Lower leg skin (tissue), 4 donors: ENCODE data around the gene TTF2. TPM values are rescaled to one million over a fixed set of nuclear protein-coding genes. Genes with fewer than 3 reads are reported as not detected.

Source experiments
- DNase-seq, 2 donors: peaks; one replicate each; pipeline ENCODE4 v3.0.0-alpha.2; 2019; ENCODE audit warnings: low spot score in 2 of 2
- H3K4me3 ChIP-seq: fragments of 200-600 bp; sonication (generic); 2 replicates; pipeline ENCODE4 v1.5.1; 2017; ENCODE audit warnings: mild to moderate bottlenecking, low read depth; ENCODE audit not compliant: poor library complexity, severe bottlenecking
- CTCF ChIP-seq, 3 donors: fragments of 450-650 bp; IDR thresholded peaks; one replicate each; pipeline ENCODE4 v1.5.1; 2016; ENCODE audit warnings: antibody characterized with exemption in 3 of 3, mild to moderate bottlenecking in 3 of 3, moderate library complexity in 2 of 3
- POLR2A ChIP-seq, 2 donors: fragments of 450-650 bp; IDR thresholded peaks; one replicate each; pipeline ENCODE4 v1.6.1; 2016 to 2017; ENCODE audit warnings: antibody characterized with exemption in 2 of 2, mild to moderate bottlenecking in 1 of 2, moderate library complexity in 1 of 2
- WGBS, 2 donors: methylation state at CpG; one replicate each; pipeline ENCODE4 v1.1.5; 2018; 5-methylcytosine and 5-hydroxymethylcytosine counted together
- intact Hi-C: fragments of 100-400 bp; cut with DNase I; formaldehyde crosslinking; loops from one replicate; pipeline ENCODE4 v1.15.0; 2023; ENCODE audit warnings: low total_unique reads
- total RNA-seq, 4 donors: library from RNA; depleted of rRNA; stranded (reverse); fragments of >200 nt; gene quantifications; one replicate each; pipeline ENCODE4 v1.1.0, GENCODE V29; 2016

The TTF2 gene
- total RNA-seq, 4 donors from 2014 or later = 6.8 to 26.8 (median 20.6) TPM

GRCh38 chr1:117017062-117017461, 43.1 kb upstream of the TTF2 start:
- WGBS, 2 donors = 89% methylated on average over 4 of the region's 4 CpGs
- DNase-seq = no peak
- TF ChIP-seq CTCF (IDR thresholded peaks at IDR 0.05) (no peak), POLR2A (IDR thresholded peaks at IDR 0.05) (no peak)
- intact Hi-C loops = no loop called here
- H3K4me3 ChIP-seq = no peak overlapping the region

- TF ChIP-seq POLR2A (IDR thresholded peaks at IDR 0.05) (no peak), CTCF (IDR thresholded peaks at IDR 0.05) (no peak)
- intact Hi-C loops = no loop called here
- H3K4me3 ChIP-seq = no peak overlapping the region
- 41 to 56% methylated on average over 3 of the region's 3 CpGs for WGBS, 2 donors
- no peak for DNase-seq
These were observed 42.5 kb upstream of the TTF2 start for GRCh38 chr1:117017648-117018047.

- WGBS, 2 donors = 62 to 82% methylated on average over 1 of the region's 1 CpG
- intact Hi-C loops = no loop called here
- TF ChIP-seq CTCF (IDR thresholded peaks at IDR 0.05) = no peak
- no peak for TF ChIP-seq POLR2A (IDR thresholded peaks at IDR 0.05)
- no peak for DNase-seq
- no peak overlapping the region for H3K4me3 ChIP-seq
These were observed 39.5 kb upstream of the TTF2 start for GRCh38 chr1:117020526-117021156.

GRCh38 chr1:117022114-117022513, 38.0 kb upstream of the TTF2 start:
- WGBS, 2 donors = 59 to 74% methylated on average over 3 of the region's 3 CpGs
- DNase-seq = no peak
- no peak overlapping the region for H3K4me3 ChIP-seq
- intact Hi-C loops = no loop called here
- TF ChIP-seq CTCF (IDR thresholded peaks at IDR 0.05) = no peak
- TF ChIP-seq POLR2A (IDR thresholded peaks at IDR 0.05) = no peak

GRCh38 chr1:117025568-117025967, 34.6 kb upstream of the TTF2 start:
- intact Hi-C loops = no loop called here
- no peak overlapping the region for H3K4me3 ChIP-seq
- no peak for TF ChIP-seq POLR2A (IDR thresholded peaks at IDR 0.05)
- no peak for TF ChIP-seq CTCF (IDR thresholded peaks at IDR 0.05)
- DNase-seq = no peak
- 93 to 96% methylated on average over 7 of the region's 7 CpGs for WGBS, 2 donors

- WGBS, 2 donors = 63 to 69% methylated on average over 6 of the region's 6 CpGs
These were observed 33.8 kb upstream of the TTF2 start for GRCh38 chr1:117026361-117026760.

More at GRCh38 chr1:117026361-117026760, 33.8 kb upstream of the TTF2 start:
- H3K4me3 ChIP-seq = no peak overlapping the region
- intact Hi-C loops = no loop called here
- TF ChIP-seq POLR2A (IDR thresholded peaks at IDR 0.05) (no peak), CTCF (IDR thresholded peaks at IDR 0.05) (no peak)
- DNase-seq = no peak
